Liver (tissue), 9 donors: ENCODE data around the gene TMEM89. TPM values are rescaled to one million over a fixed set of nuclear protein-coding genes. Genes with fewer than 3 reads are reported as not detected.

ENCODE experiments used
- DNase-seq: peaks from one replicate; pipeline ENCODE4 v3.0.0-alpha.2; 2017; ENCODE audit warnings: low spot score
- H3K27ac ChIP-seq, 2 donors: one replicate each; pipeline ENCODE4 v1.7.0; 2013; ENCODE audit warnings: inconsistent platforms in 2 of 2, low read length in 2 of 2, control low read depth in 1 of 2, low read depth in 1 of 2, mild to moderate bottlenecking in 1 of 2
- H3K27me3 ChIP-seq, 4 donors: one replicate each; pipeline versions ENCODE4 v1.6.1 to v1.7.0; 2013; ENCODE audit warnings: low read length in 3 of 4, inconsistent platforms in 1 of 4, mild to moderate bottlenecking in 1 of 4, moderate library complexity in 1 of 4; ENCODE audit not compliant: control insufficient read depth in 4 of 4, insufficient read depth in 4 of 4
- H3K36me3 ChIP-seq, 4 donors: one replicate each; pipeline versions ENCODE4 v1.6.1 to v1.7.0; 2013; ENCODE audit warnings: low read length in 3 of 4, mild to moderate bottlenecking in 3 of 4, low read depth in 1 of 4, moderate library complexity in 1 of 4; ENCODE audit not compliant: control insufficient read depth in 4 of 4, insufficient read depth in 3 of 4
- H3K4me1 ChIP-seq, 4 donors: one replicate each; pipeline versions ENCODE4 v1.6.1 to v1.7.0; 2013; ENCODE audit warnings: low read length in 3 of 4, mild to moderate bottlenecking in 3 of 4, moderate library complexity in 1 of 4; ENCODE audit not compliant: control insufficient read depth in 4 of 4, insufficient read depth in 4 of 4
- H3K4me3 ChIP-seq, 3 donors: one replicate each; pipeline versions ENCODE4 v1.6.1 to v1.7.0; 2013; ENCODE audit warnings: low read length in 3 of 3, control low read depth in 1 of 3, low read depth in 1 of 3, mild to moderate bottlenecking in 1 of 3
- H3K9ac ChIP-seq, 2 donors: one replicate each; pipeline ENCODE4 v1.7.0; 2013; ENCODE audit warnings: low read length in 2 of 2, mild to moderate bottlenecking in 2 of 2, moderate library complexity in 2 of 2, control low read depth in 1 of 2, low read depth in 1 of 2
- H3K9me3 ChIP-seq, 4 donors: one replicate each; pipeline versions ENCODE4 v1.6.1 to v1.7.0; 2013; ENCODE audit warnings: low read length in 3 of 4; ENCODE audit not compliant: control insufficient read depth in 4 of 4
- ATF3 ChIP-seq: IDR thresholded peaks from 2 replicates; pipeline ENCODE4 v1.6.1; 2016; ENCODE audit warnings: antibody characterized with exemption
- CTCF ChIP-seq: fragments of 150-350 bp; IDR thresholded peaks from 2 replicates; pipeline ENCODE4 v1.5.1; 2017; ENCODE audit warnings: improper control_type of control experiment, low read depth, low read length; ENCODE audit not compliant: missing input control
- FOXA2 ChIP-seq: IDR thresholded peaks from 2 replicates; pipeline ENCODE4 v1.6.1; 2016; ENCODE audit warnings: antibody characterized with exemption
- HNF4G ChIP-seq: IDR thresholded peaks from 2 replicates; pipeline ENCODE4 v1.6.1; 2016; ENCODE audit warnings: antibody characterized with exemption
- JUND ChIP-seq, 2 donors: IDR thresholded peaks; 2 replicates each; pipeline ENCODE4 v1.6.1; 2016; ENCODE audit warnings: antibody characterized with exemption in 2 of 2
- MAX ChIP-seq: IDR thresholded peaks from 2 replicates; pipeline ENCODE4 v1.6.1; 2016; ENCODE audit warnings: antibody characterized with exemption
- RAD21 ChIP-seq, 2 donors: IDR thresholded peaks; 2 replicates each; pipeline ENCODE4 v1.6.1; 2016; ENCODE audit warnings: antibody characterized with exemption in 2 of 2, mild to moderate bottlenecking in 2 of 2
- REST ChIP-seq: IDR thresholded peaks from 2 replicates; pipeline ENCODE4 v1.6.1; 2016; ENCODE audit warnings: antibody characterized with exemption, mild to moderate bottlenecking
- SP1 ChIP-seq: IDR thresholded peaks from 2 replicates; pipeline ENCODE4 v1.6.1; 2018; ENCODE audit warnings: antibody characterized with exemption, mild to moderate bottlenecking
- YY1 ChIP-seq: IDR thresholded peaks from 2 replicates; pipeline ENCODE4 v1.6.1; 2016; ENCODE audit warnings: antibody characterized with exemption, mild to moderate bottlenecking
- WGBS: extraction: QIAGEN DNeasy Blood & Tissue Kit; methylation state at CpG from one replicate; pipeline ENCODE4 v1.1.7; 2013; 5-methylcytosine and 5-hydroxymethylcytosine counted together
- polyA plus RNA-seq, 2 donors: library from polyadenylated mRNA; stranded (reverse) in 1 of 2; unstranded in 1 of 2; fragments of 200-250 nt in 1 of 2; fragments of >200 nt in 1 of 2; fragmentation: Nextera tagmentation in 1 of 2; extraction: Ambion mirVana in 1 of 2; gene quantifications; one replicate each; pipeline versions ENCODE4 v1.2.1 to v1.2.3, GENCODE V29; 2013 to 2015
- total RNA-seq, 2 donors: library from RNA; depleted of rRNA; stranded (reverse); fragments of >200 nt; gene quantifications; one replicate each; pipeline ENCODE4 v1.2.3, GENCODE V29; 2014
- donor health status: healthy.
- donor health status: healthy.
- donor health status: healthy.
- donor health status: healthy.
- donor health status: healthy.

Gene TMEM89
- total and polyA plus RNA-seq, 4 donors, result not detected

- TF ChIP-seq REST, result no peak
- no peak for TF ChIP-seq FOXA2
- no peak for TF ChIP-seq HNF4G
- TF ChIP-seq RAD21 (IDR thresholded peaks at IDR 0.05), result no peak
- no peak for TF ChIP-seq JUND (IDR thresholded peaks at IDR 0.05)
- TF ChIP-seq MAX, result no peak
Measured at GRCh38 chr3:48572517-48572916, 49.1 kb downstream of the TMEM89 start (continued).

- Histone ChIP-seq H3K27me3 (no peaks in the 10 kb centered on the region), H3K4me3 (no peak overlapping the region), H3K9me3 (no peaks in the 10 kb centered on the region), H3K36me3 (no peaks in the 10 kb centered on the region), H3K27ac (no peak overlapping the region), H3K9ac (no peak overlapping the region), H3K4me1 (no peaks in the 10 kb centered on the region)
- WGBS, result 87% methylated on average over 12 of the region's 12 CpGs
- DNase-seq, result no peak
- TF ChIP-seq ATF3, result no peak
- no peak for TF ChIP-seq CTCF
- no peak for TF ChIP-seq SP1
- no peak for TF ChIP-seq FOXA2
- TF ChIP-seq REST, result no peak
- TF ChIP-seq YY1, result no peak
Measured at GRCh38 chr3:48571938-48572337, 49.6 kb downstream of the TMEM89 start.

Other genes with a start within 250 kb of the TMEM89 start
- gene FBXW12, start 249.6 kb downstream of the TMEM89 start, total RNA-seq, result not detected
- not detected for gene FBXW12, start 249.6 kb downstream of the TMEM89 start, polyA plus RNA-seq
- gene PLXNB1, start 191.7 kb downstream of the TMEM89 start, total RNA-seq, result 100 to 1,000 TPM in 1 of 2 donors, 10 to 100 TPM in 1; 90.0 to 204 TPM
- 10 to 100 TPM; 38.1 to 55.7 TPM for gene PLXNB1, start 191.7 kb downstream of the TMEM89 start, polyA plus RNA-seq
- gene CCDC51, start 181.7 kb downstream of the TMEM89 start, total RNA-seq, result 10 to 100 TPM in 1 of 2 donors, 1 to 10 TPM in 1; 7.9 to 12.7 TPM
- gene CCDC51, start 181.7 kb downstream of the TMEM89 start, polyA plus RNA-seq, result 10 to 100 TPM in 1 of 2 donors, 1 to 10 TPM in 1; 9.2 to 13.7 TPM
- gene TMA7, start 181.5 kb downstream of the TMEM89 start, total RNA-seq, result 10 to 100 TPM; 75.2 to 92.0 TPM
- gene TMA7, start 181.5 kb downstream of the TMEM89 start, polyA plus RNA-seq, result 100 to 1,000 TPM; 134 to 241 TPM
- 1 to 10 TPM; 3.3 to 4.6 TPM for gene ATRIP, start 175.0 kb downstream of the TMEM89 start, total RNA-seq
- gene ATRIP, start 175.0 kb downstream of the TMEM89 start, polyA plus RNA-seq, result 1 to 10 TPM; 1.7 to 2.5 TPM
- 10 to 100 TPM; 40.7 to 50.3 TPM for gene SHISA5, start 117.6 kb downstream of the TMEM89 start, total RNA-seq
- 100 to 1,000 TPM; 101 to 104 TPM for gene SHISA5, start 117.6 kb downstream of the TMEM89 start, polyA plus RNA-seq
- gene PFKFB4, start 65.0 kb downstream of the TMEM89 start, total RNA-seq, result 1 to 10 TPM; 2.7 to 5.3 TPM
- gene PFKFB4, start 65.0 kb downstream of the TMEM89 start, polyA plus RNA-seq, result under 1 TPM; 0.46 to 0.78 TPM
- under 1 TPM in 1 of 2 donors, not detected in 1; 0.08 TPM for gene UCN2, start 58.0 kb downstream of the TMEM89 start, total RNA-seq
- not detected for gene UCN2, start 58.0 kb downstream of the TMEM89 start, polyA plus RNA-seq
- gene COL7A1, start 26.4 kb downstream of the TMEM89 start, total RNA-seq, result under 1 TPM; 0.37 to 0.84 TPM
- under 1 TPM; 0.24 to 0.43 TPM for gene COL7A1, start 26.4 kb downstream of the TMEM89 start, polyA plus RNA-seq
- gene UQCRC1, start 12.1 kb downstream of the TMEM89 start, total RNA-seq, result 100 to 1,000 TPM; 153 to 373 TPM
- 100 to 1,000 TPM; 275 to 304 TPM for gene UQCRC1, start 12.1 kb downstream of the TMEM89 start, polyA plus RNA-seq
- gene SLC26A6, start 13.7 kb upstream of the TMEM89 start, total RNA-seq, result 10 to 100 TPM in 1 of 2 donors, 1 to 10 TPM in 1; 7.5 to 13.1 TPM
- gene SLC26A6, start 13.7 kb upstream of the TMEM89 start, polyA plus RNA-seq, result 1 to 10 TPM; 4.4 to 5.1 TPM
- under 1 TPM; 0.33 to 0.37 TPM for gene CELSR3, start 41.1 kb upstream of the TMEM89 start, total RNA-seq
- gene CELSR3, start 41.1 kb upstream of the TMEM89 start, polyA plus RNA-seq, result under 1 TPM; 0.16 to 0.18 TPM
- gene NCKIPSD, start 64.1 kb upstream of the TMEM89 start, total RNA-seq, result 10 to 100 TPM in 1 of 2 donors, 1 to 10 TPM in 1; 5.9 to 12.9 TPM
- 10 to 100 TPM in 1 of 2 donors, 1 to 10 TPM in 1; 7.4 to 10.0 TPM for gene NCKIPSD, start 64.1 kb upstream of the TMEM89 start, polyA plus RNA-seq
- gene IP6K2, start 95.5 kb upstream of the TMEM89 start, total RNA-seq, result 10 to 100 TPM; 23.3 to 25.4 TPM
- 10 to 100 TPM; 21.8 to 37.6 TPM for gene IP6K2, start 95.5 kb upstream of the TMEM89 start, polyA plus RNA-seq
- 10 to 100 TPM; 14.9 to 28.5 TPM for gene PRKAR2A, start 226.1 kb upstream of the TMEM89 start, total RNA-seq
- gene PRKAR2A, start 226.1 kb upstream of the TMEM89 start, polyA plus RNA-seq, result 10 to 100 TPM; 12.1 to 12.8 TPM